GM10847 (cell line): ENCODE data around the gene FKBP4.

Experiments used
- POLR2A ChIP-seq: IDR thresholded peaks from 2 replicates; pipeline ENCODE4 v1.6.1; 2011; ENCODE audit not compliant: insufficient read length; ENCODE audit errors: extremely low read depth

FKBP4 gene

DNA sequence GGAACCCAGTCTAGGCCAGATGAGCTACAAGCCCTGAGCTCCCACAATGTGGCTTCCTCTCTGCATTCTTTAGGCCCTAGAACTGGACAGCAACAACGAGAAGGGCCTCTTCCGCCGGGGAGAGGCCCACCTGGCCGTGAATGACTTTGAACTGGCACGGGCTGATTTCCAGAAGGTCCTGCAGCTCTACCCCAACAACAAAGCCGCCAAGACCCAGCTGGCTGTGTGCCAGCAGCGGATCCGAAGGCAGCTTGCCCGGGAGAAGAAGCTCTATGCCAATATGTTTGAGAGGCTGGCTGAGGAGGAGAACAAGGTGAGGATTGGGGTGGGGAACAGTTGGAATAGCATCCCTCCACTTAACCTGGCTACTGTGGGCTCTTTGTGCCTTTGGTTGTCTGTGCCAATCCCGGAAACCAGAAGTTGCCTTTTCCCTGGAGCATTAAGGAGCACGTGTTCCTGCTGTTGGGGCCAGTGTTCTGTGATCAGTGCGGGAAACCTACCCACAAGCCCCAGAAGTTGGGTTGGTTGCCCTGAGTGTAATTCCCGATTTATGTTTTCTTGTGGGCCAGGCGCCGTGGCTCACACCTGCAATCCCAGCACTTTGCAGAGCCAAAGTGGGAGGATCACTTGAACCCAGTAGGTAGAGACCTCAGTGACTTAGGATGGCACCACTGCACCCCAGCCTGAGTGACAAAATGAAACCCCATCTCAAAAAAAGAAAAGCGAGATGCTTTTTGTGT lies 6.4 kb downstream of the FKBP4 start:
- TF ChIP-seq POLR2A: no peak

DNA sequence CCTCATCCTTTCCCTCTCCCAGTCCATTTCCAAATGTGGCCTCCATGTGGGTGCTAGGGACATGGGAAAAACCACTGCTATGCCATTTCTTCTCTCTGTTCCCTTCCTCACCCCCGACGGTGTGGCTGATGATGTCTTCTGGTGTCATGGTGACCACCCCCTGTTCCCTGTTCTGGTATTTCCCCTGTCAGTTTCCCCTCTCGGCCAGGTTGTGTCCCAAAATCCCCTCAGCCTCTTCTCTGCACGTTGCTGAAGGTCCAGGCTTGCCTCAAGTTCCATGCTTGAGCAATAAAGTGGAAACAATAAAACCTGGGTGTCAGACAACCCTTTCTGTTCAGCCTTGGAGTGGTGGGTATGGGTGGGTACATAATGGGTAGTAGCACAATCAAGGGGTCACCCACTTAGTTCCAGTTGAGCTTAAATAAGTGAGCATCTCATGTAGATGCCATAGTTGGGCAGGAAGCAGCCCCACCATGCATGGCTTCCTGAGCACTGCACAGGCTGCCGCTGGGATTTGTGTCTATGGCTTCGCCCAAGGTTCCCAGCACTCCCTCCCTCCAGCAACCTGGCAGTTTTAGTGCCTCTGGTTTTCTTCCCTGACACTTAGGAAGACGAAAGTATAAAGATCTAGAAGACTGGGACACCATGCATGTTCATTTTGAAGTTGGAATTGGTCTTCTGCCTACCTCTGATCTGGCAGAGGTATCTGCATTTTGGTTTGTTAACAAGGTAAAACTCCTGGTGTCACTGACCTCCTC lies 9.0 kb downstream of the FKBP4 start:
- TF ChIP-seq POLR2A: no peak

GRCh38 chr12:2804393-2805142 lies 9.8 kb downstream of the FKBP4 start:
- no peak for TF ChIP-seq POLR2A

- TF ChIP-seq POLR2A: no peak
These were observed 10.4 kb downstream of the FKBP4 start for GRCh38 chr12:2805143-2805520.

DNA sequence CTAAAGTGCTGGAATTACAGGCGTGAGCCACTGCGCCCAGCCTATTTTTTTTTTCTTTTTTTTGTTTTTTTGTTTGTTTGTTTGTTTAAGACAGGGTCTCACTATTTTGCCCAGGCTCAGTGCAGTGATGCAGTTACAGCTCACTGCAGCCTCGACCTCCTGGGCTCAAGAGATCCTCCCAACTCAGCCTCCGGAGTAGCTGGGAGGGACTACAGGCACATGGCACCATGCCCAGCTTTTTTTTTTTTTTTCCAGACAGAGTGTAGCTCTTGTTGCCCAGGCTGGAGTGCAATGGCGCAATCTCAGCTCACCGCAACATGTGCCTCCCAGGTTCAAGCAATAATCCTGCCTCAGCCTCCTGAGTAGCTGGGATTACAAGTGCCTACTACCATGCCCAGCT lies 11.9 kb downstream of the FKBP4 start:
- no peak for TF ChIP-seq POLR2A

DNA sequence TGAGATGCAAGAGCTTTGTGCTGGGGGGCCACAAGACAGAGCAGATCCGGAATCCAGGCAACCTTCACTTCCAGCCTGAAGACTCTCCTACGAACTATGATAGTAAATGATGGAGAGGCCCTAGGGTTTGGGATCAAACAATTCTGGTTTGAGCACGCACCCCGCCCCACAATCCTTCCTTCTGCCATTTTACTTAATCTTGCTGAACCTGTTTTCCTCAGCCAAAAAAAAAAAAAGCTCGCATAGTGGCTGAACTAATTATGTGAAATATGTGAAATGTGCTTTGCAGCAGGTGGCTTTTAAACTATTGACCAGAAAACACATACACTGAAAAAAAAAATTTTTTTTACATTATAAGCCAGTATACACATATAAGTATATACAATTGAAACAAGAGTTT lies 17.0 kb downstream of the FKBP4 start:
- no peak for TF ChIP-seq POLR2A

DNA sequence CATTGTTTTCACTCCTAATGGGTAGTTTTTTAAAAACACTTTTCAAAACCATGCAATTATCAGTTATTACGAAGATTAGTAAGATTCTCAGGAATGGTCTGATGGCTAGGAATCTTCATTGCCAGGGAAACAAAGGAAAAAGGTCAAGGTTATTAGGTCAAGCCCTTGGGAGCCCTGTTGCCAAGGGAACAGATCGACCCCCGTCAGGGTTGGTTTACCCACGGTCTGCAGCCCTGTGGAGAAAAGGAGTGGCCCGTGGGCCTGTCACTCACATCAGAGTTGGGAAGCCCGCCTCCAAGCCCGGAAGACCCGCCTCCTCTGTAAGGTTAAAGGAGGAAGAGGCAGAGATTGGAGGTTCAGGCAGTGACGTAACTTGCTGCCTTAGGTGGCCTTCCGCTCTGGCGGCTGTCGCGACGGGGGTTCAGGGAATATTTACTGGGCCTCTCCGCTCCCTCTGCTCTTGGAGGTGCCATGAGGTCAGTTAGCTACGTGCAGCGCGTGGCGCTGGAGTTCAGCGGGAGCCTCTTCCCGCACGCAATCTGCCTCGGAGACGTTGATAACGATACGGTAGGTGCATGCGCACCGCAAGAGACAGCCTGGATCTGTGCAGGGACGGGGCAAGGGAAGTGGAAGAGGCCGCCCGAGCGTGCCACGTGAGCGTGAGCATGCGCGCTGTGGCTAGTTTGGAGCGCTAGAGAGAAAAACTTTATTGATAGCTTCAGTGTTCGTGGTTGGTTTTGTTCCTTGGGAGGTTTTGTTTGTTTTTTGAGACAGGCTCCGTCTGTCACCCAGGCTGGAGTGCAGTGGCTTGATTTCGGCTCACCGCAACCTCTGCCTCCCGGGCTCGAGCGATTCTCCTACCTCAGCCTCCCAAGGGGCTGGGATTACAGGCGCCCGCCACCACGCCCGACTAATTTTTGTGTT lies 17.8 kb downstream of the FKBP4 start, which contains the start of gene ITFG2:
TSS of gene ITFG2 (plus strand) at position 379 of the 924 bp plus-strand sequence. CDS start at position 472, 93 bp downstream.
- TF ChIP-seq POLR2A: peak; percentile 96

- no peak for TF ChIP-seq POLR2A
These were observed 18.7 kb downstream of the FKBP4 start for GRCh38 chr12:2813214-2814185.

DNA sequence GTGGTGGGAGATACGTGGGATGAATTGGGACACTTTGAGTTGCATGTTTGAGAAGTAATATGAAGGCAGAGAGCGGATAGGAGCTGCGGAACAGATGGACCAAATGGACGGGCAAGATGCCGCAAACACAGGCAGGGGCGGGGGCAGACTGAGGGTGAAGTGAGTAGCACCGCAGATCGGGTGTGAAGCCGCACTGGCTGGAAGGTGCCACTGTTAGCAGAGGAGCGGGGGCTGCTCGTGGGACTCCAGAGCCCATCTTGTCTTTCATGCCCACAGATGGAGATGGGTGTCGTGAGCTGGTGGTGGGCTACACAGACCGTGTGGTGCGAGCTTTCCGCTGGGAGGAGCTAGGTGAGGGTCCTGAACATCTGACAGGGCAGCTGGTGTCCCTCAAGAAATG lies 25.0 kb downstream of the FKBP4 start:
- TF ChIP-seq POLR2A: no peak

- no peak for TF ChIP-seq POLR2A
These were observed 25.7 kb downstream of the FKBP4 start for GRCh38 chr12:2820432-2820831.

DNA sequence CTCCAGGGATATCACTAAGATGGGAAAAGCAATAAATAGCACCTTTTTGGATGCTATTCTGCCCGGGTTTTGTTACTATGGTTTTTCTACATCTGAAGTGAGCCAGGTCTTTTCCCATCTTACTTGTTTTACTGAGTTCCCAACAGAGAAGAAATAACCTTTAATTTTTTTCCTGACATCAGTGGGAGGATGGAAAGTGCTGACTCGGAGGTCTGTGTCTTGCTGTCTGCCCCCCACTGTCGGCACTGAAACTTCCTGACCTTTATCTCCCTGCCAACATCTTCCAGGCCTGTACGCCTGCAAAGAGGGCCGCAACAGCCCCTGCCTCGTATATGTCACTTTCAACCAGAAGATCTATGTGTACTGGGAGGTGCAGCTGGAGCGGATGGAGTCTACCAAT lies 28.7 kb downstream of the FKBP4 start:
- no peak for TF ChIP-seq POLR2A

GRCh38 chr12:2824541-2824940 lies 29.8 kb downstream of the FKBP4 start:
- TF ChIP-seq POLR2A: no peak

GRCh38 chr12:2825132-2825531 lies 30.4 kb downstream of the FKBP4 start:
- no peak for TF ChIP-seq POLR2A

DNA sequence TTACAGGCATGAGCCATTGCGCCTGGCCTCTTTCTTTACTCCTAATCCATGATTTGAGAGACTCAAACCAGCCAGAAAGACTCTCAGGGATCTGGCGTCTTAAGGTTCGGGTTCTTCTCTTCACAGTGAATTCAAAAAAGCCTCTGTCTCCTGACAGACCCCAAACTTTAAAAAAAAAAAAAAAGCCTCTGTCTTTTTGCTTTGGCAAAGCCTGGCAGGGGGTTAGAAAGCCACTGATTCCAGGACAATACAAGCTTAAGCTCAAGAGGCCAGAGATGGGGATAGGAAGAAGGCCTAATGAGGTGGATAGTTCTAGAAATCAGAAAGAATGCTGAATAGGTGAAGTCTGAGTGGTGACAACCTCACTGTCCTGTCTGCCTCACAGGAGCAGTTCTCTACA lies 31.3 kb downstream of the FKBP4 start:
- no peak for TF ChIP-seq POLR2A
